PC-9 (cell line): ENCODE results near the gene DOCK1. TPM values are rescaled to one million over a fixed set of nuclear protein-coding genes. Genes with fewer than 3 reads are reported as not detected.

ENCODE experiments used
- BruUV-seq: library from RNA; stranded (reverse); fragments of 400-500 nt; replicated peaks from 2 replicates; lab custom pipeline; 2021; lab: Mats Ljungman, UMichigan
- CTCF ChIA-PET: fragments of 300-600 bp; sonication (Branson Sonifier 250); formaldehyde crosslinking; loops from one replicate; lab custom pipeline; 2022; ENCODE audit warnings: antibody characterized with exemption; lab: Charles Lee
- POLR2A ChIA-PET: fragments of 300-600 bp; sonication (Branson Sonifier 250); formaldehyde crosslinking; loops from one replicate; lab custom pipeline; 2022; ENCODE audit warnings: antibody characterized with exemption; ENCODE audit not compliant: unreplicated experiment; lab: Charles Lee
- DNase-seq, 2 experiments: peaks; one replicate each; pipeline versions ENCODE4 v3.0.0 to v3.0.0-alpha.2; 2015 to 2022; ENCODE audit warnings: mixed read lengths in 1 of 2
- H2AFZ ChIP-seq: fragments of 200-600 bp; sonication (generic); 2 replicates; pipeline ENCODE4 v1.8.1; 2017; ENCODE audit warnings: antibody characterized with exemption
- H3F3A ChIP-seq: fragments of 200-600 bp; sonication (generic); 2 replicates; pipeline ENCODE4 v1.8.1; 2017; ENCODE audit warnings: antibody characterized with exemption, mild to moderate bottlenecking, low read depth; ENCODE audit not compliant: insufficient read depth
- H3K27ac ChIP-seq: fragments of 200-600 bp; sonication (generic); 2 replicates; pipeline ENCODE4 v1.6.1; 2016; ENCODE audit warnings: mixed run types
- H3K27me3 ChIP-seq: fragments of 200-600 bp; sonication (generic); 2 replicates; pipeline ENCODE4 v1.6.1; 2016; ENCODE audit warnings: low read depth, mixed run types; ENCODE audit not compliant: insufficient read depth
- H3K36me3 ChIP-seq: fragments of 200-600 bp; sonication (generic); 2 replicates; pipeline ENCODE4 v1.6.1; 2016; ENCODE audit warnings: low read depth, mixed run types
- H3K4me1 ChIP-seq: fragments of 200-600 bp; sonication (generic); replicated peaks from 2 replicates; pipeline ENCODE4 v1.6.1; 2016; ENCODE audit warnings: mixed run types; ENCODE audit not compliant: insufficient read depth
- H3K4me2 ChIP-seq: fragments of 200-600 bp; sonication (generic); 2 replicates; pipeline ENCODE4 v1.6.1; 2017; ENCODE audit warnings: mixed run types
- H3K4me3 ChIP-seq: fragments of 200-600 bp; sonication (generic); 2 replicates; pipeline ENCODE4 v1.6.1; 2016; ENCODE audit warnings: mixed run types
- H3K79me2 ChIP-seq: fragments of 200-600 bp; sonication (generic); 2 replicates; pipeline ENCODE4 v1.6.1; 2017; ENCODE audit warnings: low read depth, mixed run types
- H3K9me2 ChIP-seq: fragments of 200-600 bp; sonication (generic); 2 replicates; pipeline ENCODE4 v1.8.1; 2017; ENCODE audit warnings: mild to moderate bottlenecking; ENCODE audit not compliant: insufficient read depth
- H3K9me3 ChIP-seq: fragments of 200-600 bp; sonication (generic); 2 replicates; pipeline ENCODE4 v1.8.1; 2016; ENCODE audit warnings: low read depth; ENCODE audit not compliant: insufficient read depth
- H4K20me1 ChIP-seq: fragments of 200-600 bp; sonication (generic); 2 replicates; pipeline ENCODE4 v1.8.1; 2017; ENCODE audit not compliant: insufficient read depth
- EZH2 ChIP-seq: fragments of 200-600 bp; sonication (generic); IDR thresholded peaks from 2 replicates; pipeline ENCODE4 v1.8.0; 2017; ENCODE audit warnings: antibody characterized with exemption, low read depth
- intact Hi-C: fragments of 100-400 bp; cut with micrococcal nuclease; formaldehyde crosslinking; loops from one replicate; pipeline ENCODE4 v1.10.0; 2022; ENCODE audit not compliant: unreplicated experiment
- total RNA-seq: library from RNA; stranded (reverse); gene quantifications from 2 replicates; pipeline ENCODE4 v1.2.3, GENCODE V29; 2021
- TF ChIP-seq, protein P1 (sequence below): fragments of 200-600 bp; sonication (generic); conservative IDR thresholded peaks from 2 replicates; pipeline ENCODE4 v1.6.1; 2017; ENCODE audit warnings: mixed run types, antibody characterized with exemption, mild to moderate bottlenecking, moderate library complexity

The DOCK1 gene
- total RNA-seq, 1 experiment from 2014 or later: 24.8 TPM

DNA sequence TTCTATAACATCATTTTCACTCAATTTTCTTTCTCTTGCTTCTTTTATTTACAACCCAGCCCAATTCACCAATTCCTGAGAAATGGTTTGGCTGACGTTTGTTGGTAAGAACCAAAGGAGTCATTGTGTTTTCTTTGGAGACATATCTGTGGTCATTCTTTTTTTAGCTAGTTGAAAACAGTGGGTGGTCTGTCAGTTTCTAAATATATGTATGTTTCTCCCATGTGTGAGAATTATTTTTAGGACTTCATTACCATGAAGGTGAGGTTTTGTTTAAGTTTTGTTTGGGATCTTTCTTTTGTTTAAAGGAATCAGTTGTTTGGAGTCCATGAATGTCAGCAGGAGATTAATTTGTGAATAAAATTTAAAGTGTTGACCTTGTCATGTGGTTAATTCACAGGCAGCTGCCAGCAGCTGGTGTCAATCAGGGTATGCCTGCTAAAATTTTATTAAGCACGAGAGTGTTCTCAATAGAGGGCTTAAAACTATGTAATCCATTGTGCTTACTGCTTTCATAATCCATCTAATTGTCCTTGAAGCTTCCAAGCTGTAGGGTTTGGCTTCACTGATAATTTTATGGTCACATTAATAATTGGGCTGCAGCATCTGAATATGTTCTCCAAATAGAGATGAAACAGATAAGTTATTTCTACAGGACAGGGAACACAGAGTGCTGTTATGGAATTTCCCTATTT, 252.4 kb downstream of the DOCK1 start:
- H3K27ac ChIP-seq: no peak overlapping the region
- no peaks in the 10 kb centered on the region for H4K20me1 ChIP-seq
- CTCF ChIA-PET: interaction anchor here (0.6 kb wide), 1 partner anchor 16 kb away, joined by 3 read pairs; no protein-coding TSS in a partner anchor
- no peaks in the 10 kb centered on the region for H3K27me3 ChIP-seq
- H3K4me1 ChIP-seq: 0 out of 2 replicates have a peak, but pooled peaks cover under 1% of the 10 kb centered on the region
- intact Hi-C loops: no loop called here
- POLR2A ChIA-PET: no interaction called here
- H3K9me2 ChIP-seq: no peaks in the 10 kb centered on the region
- TF ChIP-seq, protein P1, sequence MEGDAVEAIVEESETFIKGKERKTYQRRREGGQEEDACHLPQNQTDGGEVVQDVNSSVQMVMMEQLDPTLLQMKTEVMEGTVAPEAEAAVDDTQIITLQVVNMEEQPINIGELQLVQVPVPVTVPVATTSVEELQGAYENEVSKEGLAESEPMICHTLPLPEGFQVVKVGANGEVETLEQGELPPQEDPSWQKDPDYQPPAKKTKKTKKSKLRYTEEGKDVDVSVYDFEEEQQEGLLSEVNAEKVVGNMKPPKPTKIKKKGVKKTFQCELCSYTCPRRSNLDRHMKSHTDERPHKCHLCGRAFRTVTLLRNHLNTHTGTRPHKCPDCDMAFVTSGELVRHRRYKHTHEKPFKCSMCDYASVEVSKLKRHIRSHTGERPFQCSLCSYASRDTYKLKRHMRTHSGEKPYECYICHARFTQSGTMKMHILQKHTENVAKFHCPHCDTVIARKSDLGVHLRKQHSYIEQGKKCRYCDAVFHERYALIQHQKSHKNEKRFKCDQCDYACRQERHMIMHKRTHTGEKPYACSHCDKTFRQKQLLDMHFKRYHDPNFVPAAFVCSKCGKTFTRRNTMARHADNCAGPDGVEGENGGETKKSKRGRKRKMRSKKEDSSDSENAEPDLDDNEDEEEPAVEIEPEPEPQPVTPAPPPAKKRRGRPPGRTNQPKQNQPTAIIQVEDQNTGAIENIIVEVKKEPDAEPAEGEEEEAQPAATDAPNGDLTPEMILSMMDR: no peak
- TF ChIP-seq EZH2: no peak
- H3K36me3 ChIP-seq: no peaks in the 10 kb centered on the region
- H2AFZ ChIP-seq: no peak overlapping the region
- no peaks in the 10 kb centered on the region for H3K9me3 ChIP-seq
- no peak for DNase-seq
- H3K4me2 ChIP-seq: no peak overlapping the region
- no peak overlapping the region for H3K4me3 ChIP-seq
- no TSS peak for BruUV-seq
- no peaks in the 10 kb centered on the region for H3K79me2 ChIP-seq
- no peaks in the 10 kb centered on the region for H3F3A ChIP-seq

GRCh38 chr10:127158662-127159061, 253.4 kb downstream of the DOCK1 start:
- H3K9me2 ChIP-seq: no peaks in the 10 kb centered on the region
- no peak overlapping the region for H2AFZ ChIP-seq
- no peak for TF ChIP-seq EZH2
- TF ChIP-seq, protein P1: no peak
- no peaks in the 10 kb centered on the region for H3F3A ChIP-seq
- BruUV-seq: no TSS peak
- H3K4me3 ChIP-seq: no peak overlapping the region
- no peaks in the 10 kb centered on the region for H3K36me3 ChIP-seq
- no peaks in the 10 kb centered on the region for H4K20me1 ChIP-seq
- H3K9me3 ChIP-seq: no peaks in the 10 kb centered on the region
- H3K79me2 ChIP-seq: no peaks in the 10 kb centered on the region
- H3K27me3 ChIP-seq: no peaks in the 10 kb centered on the region
- intact Hi-C loops: no loop called here
- H3K4me1 ChIP-seq: no peaks in the 10 kb centered on the region
- CTCF ChIA-PET: no interaction called here
- no peak for DNase-seq
- no peak overlapping the region for H3K4me2 ChIP-seq
- POLR2A ChIA-PET: no interaction called here
- H3K27ac ChIP-seq: no peak overlapping the region

DNA sequence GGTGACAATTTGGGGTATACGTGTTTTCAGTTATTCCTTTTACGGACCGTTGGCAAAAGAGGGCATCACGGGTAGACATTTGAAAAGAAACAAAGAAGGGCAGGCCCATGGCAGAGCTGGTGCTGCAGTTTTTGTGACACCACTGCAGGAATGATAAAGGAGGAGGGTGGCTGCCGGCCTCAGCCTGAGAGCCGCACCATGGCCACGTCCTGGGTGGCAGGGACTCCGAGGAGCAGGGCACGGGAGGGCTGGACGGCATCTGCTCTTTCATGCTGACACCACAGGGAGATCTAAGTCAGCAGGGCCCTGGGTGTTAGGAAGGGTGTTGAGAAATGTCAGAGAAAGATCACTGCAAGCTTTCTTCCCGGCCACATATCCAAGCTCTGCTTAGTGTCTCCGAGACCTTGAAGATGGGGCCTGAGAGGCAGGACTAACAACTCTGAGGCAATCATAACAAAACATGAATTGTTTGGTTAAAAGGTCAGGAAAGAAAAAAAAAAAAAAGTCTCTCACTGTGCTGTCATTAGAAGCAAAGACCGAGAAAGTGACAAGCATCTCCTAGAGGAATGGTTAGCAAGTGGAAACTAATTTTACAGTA, 254.5 kb downstream of the DOCK1 start:
- TF ChIP-seq EZH2: no peak
- TF ChIP-seq, protein P1: no peak
- Histone ChIP-seq H3K9me3 (no peaks in the 10 kb centered on the region), H3K79me2 (no peaks in the 10 kb centered on the region), H3K4me1 (no peaks in the 10 kb centered on the region), H3K4me2 (no peak overlapping the region), H3K9me2 (no peaks in the 10 kb centered on the region), H4K20me1 (no peaks in the 10 kb centered on the region), H3K27ac (no peak overlapping the region), H3K27me3 (no peaks in the 10 kb centered on the region), H3F3A (no peaks in the 10 kb centered on the region), H2AFZ (no peak overlapping the region), H3K4me3 (no peak overlapping the region), H3K36me3 (no peaks in the 10 kb centered on the region)
- DNase-seq: no peak
- POLR2A ChIA-PET: no interaction called here
- no TSS peak for BruUV-seq
- CTCF ChIA-PET: no interaction called here
- intact Hi-C loops: no loop called here
